Left lung (tissue), 10 donors: Measurements from ENCODE around the gene PIGQ. TPM values are rescaled to one million over a fixed set of nuclear protein-coding genes. Genes with fewer than 3 reads are reported as not detected.

Source experiments
- ATAC-seq: fragments of 200-7000 bp; cut with Tn5 transposase; one replicate; pipeline ENCODE4 v1.9.1; 2020; ENCODE audit warnings: moderate library complexity
- DNase-seq, 4 donors: peaks; one replicate each; pipeline ENCODE4 v3.0.0-alpha.2; 2013 to 2020
- H3K27ac ChIP-seq, 2 donors: fragments of 200-600 bp; sonication (generic) in 1 of 2; one replicate each; pipeline versions ENCODE4 v1.5.0 to v1.8.0; 2020 to 2021
- H3K27me3 ChIP-seq, 2 donors: fragments of 200-600 bp; sonication (generic) in 1 of 2; one replicate each; pipeline versions ENCODE4 v1.5.0 to v1.8.0; 2020 to 2021
- H3K36me3 ChIP-seq, 2 donors: fragments of 200-600 bp; sonication (generic) in 1 of 2; one replicate each; pipeline versions ENCODE4 v1.5.0 to v1.8.0; 2020 to 2021
- H3K4me1 ChIP-seq, 2 donors: fragments of 200-600 bp; one replicate each; pipeline ENCODE4 v1.8.0; 2021
- H3K4me3 ChIP-seq, 2 donors: fragments of 200-600 bp; sonication (generic) in 1 of 2; one replicate each; pipeline versions ENCODE4 v1.5.0 to v1.8.0; 2020 to 2021; ENCODE audit warnings: mild to moderate bottlenecking in 1 of 2
- H3K9me3 ChIP-seq, 2 donors: fragments of 200-600 bp; sonication (generic) in 1 of 2; one replicate each; pipeline versions ENCODE4 v1.5.0 to v1.8.0; 2020 to 2021
- intact Hi-C, 2 donors: fragments of 100-400 bp; cut with DNase I; formaldehyde crosslinking; loops; one replicate each; pipeline versions ENCODE4 v1.11.2 to v1.14.2; 2022
- polyA plus RNA-seq, 6 donors: library from polyadenylated mRNA; unstranded; fragments of 120-200 nt; gene quantifications; one replicate each; pipeline ENCODE4 v1.2.1, GENCODE V29; 2013; ENCODE audit not compliant: insufficient read length in 6 of 6
- total RNA-seq, 2 donors: library from RNA; stranded (reverse); fragmentation: NEBNext Ultra II Directional; extraction: Animal tissue kit (Norgen Biotek cat#: 25700); gene quantifications; one replicate each; pipeline ENCODE4 v1.2.1, GENCODE V29; 2021
- TF ChIP-seq, protein P1 (sequence below), 2 donors: fragments of 200-600 bp; sonication (generic) in 1 of 2; IDR thresholded peaks; one replicate each; pipeline versions ENCODE4 v1.5.0 to v1.8.0; 2021; ENCODE audit warnings: antibody characterized with exemption in 2 of 2
- donor health status: DM: no; HTN: yes; CAD: no.
- donor health status: DM: no; HTN: no; CAD: no.

Gene PIGQ
- total and polyA plus RNA-seq, 8 donors = 32.9 to 68.5 (median 39.0) TPM

DNA sequence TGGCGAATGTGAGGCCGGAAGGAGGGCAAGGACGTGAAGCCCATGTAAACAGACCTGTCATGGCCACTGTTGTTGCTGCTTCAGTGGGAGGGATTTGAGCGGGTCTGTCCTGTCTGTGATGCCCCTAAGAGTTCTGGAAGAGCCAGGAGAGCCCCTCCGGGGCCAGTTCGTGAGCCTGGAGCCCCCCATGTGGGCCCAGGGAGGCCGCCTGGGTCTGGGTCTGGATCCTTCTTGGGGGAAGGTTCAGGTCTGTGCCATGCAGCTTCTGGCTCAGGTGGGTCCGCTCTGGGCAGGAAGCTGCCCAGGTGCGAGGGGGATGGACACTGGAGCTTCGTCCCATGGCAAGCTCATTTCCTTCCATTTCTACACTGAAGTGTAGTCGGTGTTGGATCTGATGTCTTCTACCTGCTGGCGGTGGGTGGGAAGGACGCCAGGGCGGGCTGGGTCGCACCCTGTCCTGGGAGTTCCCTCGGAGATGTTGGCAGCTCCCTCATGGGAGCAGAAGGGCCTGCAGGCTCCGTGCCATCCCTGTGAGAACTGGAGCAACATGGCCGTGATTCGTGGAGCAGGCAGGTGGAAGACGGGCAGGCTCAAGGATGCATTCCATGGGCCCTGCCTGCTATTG, 49.8 kb downstream of the PIGQ start:
- peak in 2 of 4 donors; percentile 52 to 62 for DNase-seq
- no peak overlapping the region for H3K4me3 ChIP-seq
- H3K4me1 ChIP-seq = peaks cover 0 to 13% of the 10 kb centered on the region in 2 donors
- H3K27ac ChIP-seq = no peak overlapping the region
- ATAC-seq = no peak
- no peaks in the 10 kb centered on the region for H3K27me3 ChIP-seq
- H3K36me3 ChIP-seq = peaks cover 0 to 19% of the 10 kb centered on the region in 2 donors
- TF ChIP-seq, protein P1, sequence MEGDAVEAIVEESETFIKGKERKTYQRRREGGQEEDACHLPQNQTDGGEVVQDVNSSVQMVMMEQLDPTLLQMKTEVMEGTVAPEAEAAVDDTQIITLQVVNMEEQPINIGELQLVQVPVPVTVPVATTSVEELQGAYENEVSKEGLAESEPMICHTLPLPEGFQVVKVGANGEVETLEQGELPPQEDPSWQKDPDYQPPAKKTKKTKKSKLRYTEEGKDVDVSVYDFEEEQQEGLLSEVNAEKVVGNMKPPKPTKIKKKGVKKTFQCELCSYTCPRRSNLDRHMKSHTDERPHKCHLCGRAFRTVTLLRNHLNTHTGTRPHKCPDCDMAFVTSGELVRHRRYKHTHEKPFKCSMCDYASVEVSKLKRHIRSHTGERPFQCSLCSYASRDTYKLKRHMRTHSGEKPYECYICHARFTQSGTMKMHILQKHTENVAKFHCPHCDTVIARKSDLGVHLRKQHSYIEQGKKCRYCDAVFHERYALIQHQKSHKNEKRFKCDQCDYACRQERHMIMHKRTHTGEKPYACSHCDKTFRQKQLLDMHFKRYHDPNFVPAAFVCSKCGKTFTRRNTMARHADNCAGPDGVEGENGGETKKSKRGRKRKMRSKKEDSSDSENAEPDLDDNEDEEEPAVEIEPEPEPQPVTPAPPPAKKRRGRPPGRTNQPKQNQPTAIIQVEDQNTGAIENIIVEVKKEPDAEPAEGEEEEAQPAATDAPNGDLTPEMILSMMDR (IDR thresholded peaks at IDR 0.05) = no peak
- intact Hi-C loops = no loop called here
- H3K9me3 ChIP-seq = no peaks in the 10 kb centered on the region

DNA sequence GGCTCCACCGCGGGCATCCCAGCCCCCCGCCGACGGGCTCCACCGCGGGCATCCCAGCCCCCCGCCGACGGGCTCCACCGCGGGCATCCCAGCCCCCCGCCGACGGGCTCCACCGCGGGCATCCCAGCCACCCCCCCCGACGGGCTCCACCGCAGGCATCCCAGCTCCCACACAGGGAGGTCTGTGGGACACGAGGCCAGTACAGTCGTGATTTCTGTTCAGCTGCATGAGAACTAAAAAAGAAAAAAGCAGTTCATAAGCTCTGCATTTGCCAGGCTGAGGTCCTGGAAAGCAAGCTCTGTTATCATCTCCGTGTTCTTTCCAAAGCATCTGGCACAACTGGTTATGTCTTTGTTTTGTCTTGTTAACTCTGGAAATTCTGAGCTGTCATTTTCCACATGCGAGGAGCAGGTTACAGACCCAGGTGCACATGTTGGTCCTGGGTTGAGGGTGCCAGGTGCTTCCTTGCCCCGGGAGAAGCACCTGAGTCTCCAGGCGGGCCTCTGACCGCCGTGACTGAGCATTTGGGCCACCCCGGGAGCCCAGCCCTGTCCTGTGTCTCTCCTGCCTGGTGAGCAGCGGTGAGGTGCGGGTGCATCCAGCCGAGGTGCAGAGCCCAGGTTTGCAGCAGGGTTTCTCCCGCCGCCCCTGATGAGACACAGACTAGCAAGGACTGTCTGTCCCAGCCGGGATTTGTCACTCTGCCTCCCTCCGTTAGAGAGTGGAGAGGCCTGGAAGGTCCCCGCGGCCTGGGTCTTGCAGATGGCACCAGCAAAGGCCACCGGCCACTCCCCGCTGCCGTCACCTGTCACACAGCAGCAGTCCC, 51.1 kb downstream of the PIGQ start:
- Histone ChIP-seq H3K4me1 (peaks cover 0 to 13% of the 10 kb centered on the region in 2 donors), H3K36me3 (peaks cover 0 to 31% of the 10 kb centered on the region in 2 donors), H3K4me3 (no peak overlapping the region), H3K27ac (no peak overlapping the region), H3K9me3 (no peaks in the 10 kb centered on the region), H3K27me3 (no peaks in the 10 kb centered on the region)
- peak in 1 of 4 donors; percentile 71 for DNase-seq
- TF ChIP-seq, protein P1 (IDR thresholded peaks at IDR 0.05) = no peak
- no peak for ATAC-seq
- intact Hi-C loops = no loop called here

DNA sequence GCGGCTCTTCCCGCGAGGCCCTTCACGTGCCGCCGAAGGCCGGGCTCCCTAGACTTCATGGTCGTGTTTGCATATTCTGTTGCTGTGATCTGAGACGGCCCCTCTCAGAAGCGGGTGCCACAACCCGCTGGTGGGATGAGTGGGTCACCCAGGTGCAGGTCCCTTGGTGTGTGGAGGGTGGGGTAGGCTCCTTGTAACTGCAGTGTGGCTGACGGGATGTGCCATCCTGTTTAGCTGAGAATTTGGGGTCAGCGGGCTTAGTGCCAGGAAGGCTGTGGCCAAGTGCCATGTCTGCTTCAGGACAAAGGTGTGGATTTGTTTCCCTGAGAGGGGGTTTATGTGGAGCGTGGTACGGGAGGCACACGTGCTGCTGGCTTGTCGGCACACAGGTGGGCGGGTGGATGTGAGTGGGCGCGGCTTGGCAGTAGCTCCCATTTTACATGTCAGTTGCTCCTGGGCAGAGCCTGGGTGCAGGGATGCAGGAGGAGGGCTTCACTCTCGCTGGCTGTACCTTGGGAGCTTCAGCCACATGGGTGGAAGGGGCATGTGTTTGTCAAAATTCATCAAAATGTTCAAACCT, 51.8 kb downstream of the PIGQ start:
- H3K4me1 ChIP-seq = peaks cover 0 to 13% of the 10 kb centered on the region in 2 donors
- no peaks in the 10 kb centered on the region for H3K27me3 ChIP-seq
- H3K9me3 ChIP-seq = no peaks in the 10 kb centered on the region
- TF ChIP-seq, protein P1 (IDR thresholded peaks at IDR 0.05) = no peak
- peaks cover 0 to 38% of the 10 kb centered on the region in 2 donors for H3K36me3 ChIP-seq
- intact Hi-C loops = no loop called here
- ATAC-seq (no peak), DNase-seq (peak in 1 of 4 donors; percentile 67)
- H3K27ac ChIP-seq = no peak overlapping the region
- H3K4me3 ChIP-seq = no peak overlapping the region

DNA sequence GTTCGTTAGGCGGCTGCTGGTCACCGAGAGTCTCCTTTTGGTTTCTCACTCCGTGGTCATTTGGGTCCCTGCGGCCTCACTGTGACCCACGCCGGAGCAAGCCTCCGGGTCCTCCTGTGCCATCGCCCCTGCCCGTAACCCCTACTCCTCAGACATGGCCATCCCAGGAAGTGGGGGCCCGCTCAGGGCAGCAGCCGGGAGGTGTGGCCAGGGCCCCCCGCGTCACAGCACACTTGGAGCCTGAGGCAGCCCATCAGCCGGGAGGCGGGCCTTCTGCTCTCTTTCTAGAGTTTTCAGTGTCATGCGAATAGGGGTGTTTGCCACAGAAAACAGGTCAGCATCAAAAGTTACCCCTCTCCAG, 53.1 kb downstream of the PIGQ start:
- DNase-seq (peak in 1 of 4 donors; percentile 63), ATAC-seq (no peak)
- no peak overlapping the region for H3K4me3 ChIP-seq
- H3K9me3 ChIP-seq = no peaks in the 10 kb centered on the region
- peaks cover 4 to 14% of the 10 kb centered on the region in 2 donors for H3K4me1 ChIP-seq
- no peaks in the 10 kb centered on the region for H3K27me3 ChIP-seq
- TF ChIP-seq, protein P1 (IDR thresholded peaks at IDR 0.05) = no peak
- H3K27ac ChIP-seq = no peak overlapping the region
- intact Hi-C loops = no loop called here
- H3K36me3 ChIP-seq = peaks cover 0 to 48% of the 10 kb centered on the region in 2 donors

DNA sequence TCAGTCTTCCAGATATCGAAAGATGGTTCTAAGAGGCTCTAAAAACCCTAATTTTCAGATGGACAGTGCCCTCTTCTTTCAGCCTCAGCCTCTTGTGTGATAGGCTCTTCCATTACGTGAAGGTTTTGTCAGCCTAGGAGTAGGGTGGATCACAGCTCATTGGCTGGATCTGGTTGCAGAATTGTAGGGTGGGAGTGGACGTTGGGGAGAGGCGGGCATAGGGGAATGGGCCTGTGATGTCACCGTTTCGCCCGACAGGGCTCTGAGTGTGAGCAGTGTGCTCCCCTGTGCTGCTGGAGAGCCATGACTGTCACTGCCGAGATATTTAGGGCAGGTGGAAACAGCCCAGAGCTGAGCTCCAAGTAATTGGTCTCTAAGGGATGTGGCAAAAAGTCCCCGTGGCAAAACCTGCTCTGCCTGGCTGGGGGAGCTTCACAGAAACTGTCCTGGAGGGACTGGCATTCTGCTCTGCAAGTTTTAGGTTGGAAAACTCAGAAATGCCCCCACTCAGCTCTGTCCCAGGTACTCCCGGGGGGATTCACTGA, 54.8 kb downstream of the PIGQ start:
- ATAC-seq = no peak
- intact Hi-C loops = no loop called here

More for the DNA sequence above, 54.8 kb downstream of the PIGQ start:
- no peaks in the 10 kb centered on the region for H3K27me3 ChIP-seq
- DNase-seq = no peak
- no peak overlapping the region for H3K4me3 ChIP-seq
- TF ChIP-seq, protein P1 (IDR thresholded peaks at IDR 0.05) = no peak
- peaks cover 0 to 58% of the 10 kb centered on the region in 2 donors for H3K36me3 ChIP-seq
- peaks cover 4 to 28% of the 10 kb centered on the region in 2 donors for H3K4me1 ChIP-seq
- no peak overlapping the region for H3K27ac ChIP-seq
- H3K9me3 ChIP-seq = no peaks in the 10 kb centered on the region
